B cell (primary cell): ENCODE data around the gene LRTM1. TPM values are rescaled to one million over a fixed set of nuclear protein-coding genes. Genes with fewer than 3 reads are reported as not detected.

Experiments
- ATAC-seq: fragments of 200-7000 bp; cut with Tn5 transposase; one replicate; pipeline ENCODE4 v1.10.0; 2021; ENCODE audit warnings: low read depth, mild to moderate bottlenecking, moderate number of reproducible peaks, moderate library complexity
- CTCF ChIA-PET: fragments of 350-600 bp; sonication (Branson Sonifier 250); formaldehyde crosslinking; loops from one replicate; lab custom pipeline; 2021; ENCODE audit warnings: antibody characterized with exemption, inconsistent platforms; lab: Charles Lee
- POLR2A ChIA-PET: fragments of 350-600 bp; sonication (Branson Sonifier 250); formaldehyde crosslinking; loops from one replicate; lab custom pipeline; 2021; ENCODE audit warnings: antibody characterized with exemption; lab: Charles Lee
- DNase-seq: peaks from one replicate; pipeline ENCODE4 v3.0.0; 2013
- H2AFZ ChIP-seq: 2 replicates; pipeline ENCODE4 v1.6.1; 2012; ENCODE audit warnings: mild to moderate bottlenecking, low read depth, low read length; ENCODE audit not compliant: insufficient read depth, poor library complexity, severe bottlenecking
- H3K27ac ChIP-seq, 2 donors: 1 replicate in 1 of 2; 2 replicates in 1 of 2; pipeline ENCODE4 v1.5.1; 2012 to 2013; ENCODE audit warnings: low read length in 2 of 2, mild to moderate bottlenecking in 2 of 2, moderate library complexity in 1 of 2
- H3K27me3 ChIP-seq, 4 experiments: fragments of 200-600 bp in 1 of 4; sonication (generic) in 1 of 4; replicated peaks in 1 of 4; 1 replicate in 2 of 4; 2 replicates in 2 of 4; pipeline versions ENCODE4 v1.6.1 to v1.7.0; 2013 to 2016; ENCODE audit warnings: low read length in 3 of 4, mild to moderate bottlenecking in 2 of 4, mixed read lengths in 1 of 4, moderate library complexity in 1 of 4; ENCODE audit not compliant: insufficient read depth in 4 of 4, control insufficient read depth in 3 of 4; ENCODE audit errors: control extremely low read depth in 1 of 4
- H3K36me3 ChIP-seq, 2 experiments: replicated peaks in 1 of 2; 1 replicate in 1 of 2; 2 replicates in 1 of 2; pipeline versions ENCODE4 v1.6.1 to v1.7.1; 2013; ENCODE audit warnings: low read length in 1 of 2; ENCODE audit not compliant: insufficient read depth in 2 of 2, control insufficient read depth in 1 of 2; ENCODE audit errors: control extremely low read depth in 1 of 2, extremely low read depth in 1 of 2
- H3K4me1 ChIP-seq, 2 donors: fragments of 200-600 bp in 1 of 2; sonication (generic) in 1 of 2; 1 replicate in 1 of 2; 2 replicates in 1 of 2; pipeline versions ENCODE4 v1.5.1 to v1.6.1; 2013 to 2017; ENCODE audit warnings: low read length in 2 of 2; ENCODE audit not compliant: control insufficient read depth in 2 of 2, insufficient read depth in 2 of 2
- H3K4me2 ChIP-seq: replicated peaks from 2 replicates; pipeline ENCODE3; 2012; ENCODE audit warnings: mild to moderate bottlenecking, low read depth, low read length; ENCODE audit not compliant: poor library complexity, severe bottlenecking
- H3K4me3 ChIP-seq, 5 experiments: fragments of 200-600 bp in 1 of 5; sonication (generic) in 1 of 5; 1 replicate in 3 of 5; 2 replicates in 2 of 5; pipeline versions ENCODE4 v1.5.1 to v1.7.0; 2011 to 2016; ENCODE audit warnings: low read length in 4 of 5, mild to moderate bottlenecking in 4 of 5, low read depth in 2 of 5, control low read depth in 1 of 5, moderate library complexity in 1 of 5; ENCODE audit not compliant: insufficient read depth in 1 of 5; ENCODE audit errors: control extremely low read depth in 1 of 5, extremely low read depth in 1 of 5
- H3K79me2 ChIP-seq: fragments of 200-600 bp; sonication (generic); one replicate; pipeline ENCODE4 v1.6.0; 2016; ENCODE audit warnings: low read length; ENCODE audit not compliant: control insufficient read depth, insufficient read depth
- H3K9ac ChIP-seq: fragments of 200-600 bp; sonication (generic); 2 replicates; pipeline ENCODE4 v1.6.1; 2017; ENCODE audit warnings: mild to moderate bottlenecking, low read length, moderate library complexity
- H3K9me3 ChIP-seq, 3 donors: one replicate each; pipeline versions ENCODE4 v1.6.1 to v1.7.1; 2013; ENCODE audit warnings: low read length in 2 of 3; ENCODE audit not compliant: control insufficient read depth in 2 of 3, insufficient read depth in 1 of 3; ENCODE audit errors: control extremely low read depth in 1 of 3
- H4K20me1 ChIP-seq: 2 replicates; pipeline ENCODE4 v1.6.0; 2012; ENCODE audit warnings: mild to moderate bottlenecking, low read length; ENCODE audit not compliant: insufficient read depth, control insufficient read depth, poor library complexity, severe bottlenecking
- H3K27ac Mint-ChIP-seq: one replicate; pipeline ENCODE4 v1.8.0; 2021; ENCODE audit warnings: mixed read lengths
- H3K27me3 Mint-ChIP-seq: one replicate; pipeline ENCODE4 v1.8.0; 2021; ENCODE audit warnings: mixed read lengths
- H3K4me1 Mint-ChIP-seq: one replicate; pipeline ENCODE4 v1.8.0; 2021; ENCODE audit warnings: mixed read lengths
- H3K4me3 Mint-ChIP-seq: one replicate; pipeline ENCODE4 v1.8.0; 2021; ENCODE audit warnings: mixed read lengths
- H3K9me3 Mint-ChIP-seq: one replicate; pipeline ENCODE4 v1.8.0; 2022; ENCODE audit warnings: mixed read lengths; ENCODE audit not compliant: insufficient read depth
- CTCF ChIP-seq: fragments of 200-600 bp; IDR thresholded peaks from one replicate; pipeline ENCODE4 v1.8.0; 2022; ENCODE audit warnings: antibody characterized with exemption, mild to moderate bottlenecking
- EZH2 ChIP-seq: IDR thresholded peaks from 2 replicates; pipeline ENCODE4 v1.6.1; 2012; ENCODE audit warnings: borderline replicate concordance, low read depth, mild to moderate bottlenecking, moderate library complexity, low read length; ENCODE audit not compliant: insufficient read depth, poor library complexity, severe bottlenecking
- WGBS: methylation state at CpG from one replicate; pipeline ENCODE4 v1.1.5; 2013; ENCODE audit warnings: missing lambda C conversion rate; ENCODE audit not compliant: insufficient coverage; 5-methylcytosine and 5-hydroxymethylcytosine counted together
- intact Hi-C: fragments of 100-400 bp; cut with micrococcal nuclease; formaldehyde crosslinking; loops from one replicate; pipeline ENCODE4 v1.10.0; 2022
- polyA plus RNA-seq: library from polyadenylated mRNA; depleted of rRNA; stranded (reverse); fragments of >200 nt; gene quantifications from 2 replicates; pipeline ENCODE4 v1.2.3, GENCODE V29; 2012
- total RNA-seq, 2 donors: library from RNA; stranded (reverse); fragments of 120-200 nt in 1 of 2; gene quantifications; 1 replicate in 1 of 2; 2 replicates in 1 of 2; pipeline versions ENCODE4 v1.2.3 to v1.2.4, GENCODE V29; 2013 to 2022

Gene LRTM1
- total and polyA plus RNA-seq, 2 donors (not counting 1 experiment from before 2014, with no cell fraction given), result not detected

- H3K27me3 ChIP-seq, result no peaks in the 10 kb centered on the region
- no peak for TF ChIP-seq EZH2
- TF ChIP-seq CTCF, result no peak
- no peak overlapping the region for H3K27ac Mint-ChIP-seq
- H3K27me3 Mint-ChIP-seq, result no peaks in the 10 kb centered on the region
- H3K9ac ChIP-seq, result no peak overlapping the region
- no peak overlapping the region for H3K27ac ChIP-seq
- peaks cover 0 to 6% (median 0%) of the 10 kb centered on the region in 3 donors for H3K9me3 ChIP-seq
- H2AFZ ChIP-seq, result no peak overlapping the region
- H3K4me2 ChIP-seq, result no peak overlapping the region
- no peaks in the 10 kb centered on the region for H3K36me3 ChIP-seq
- H3K4me1 ChIP-seq, result no peaks in the 10 kb centered on the region
- intact Hi-C loops, result no loop called here
- ChIA-PET POLR2A (no interaction called here), CTCF (no interaction called here)
- no peaks in the 10 kb centered on the region for H3K4me1 Mint-ChIP-seq
- no peaks in the 10 kb centered on the region for H3K79me2 ChIP-seq
- no peak overlapping the region for H3K4me3 Mint-ChIP-seq
- H3K4me3 ChIP-seq, result no peak overlapping the region
- WGBS, result no CpG with 5 or more reads among the region's 1 CpG
- DNase-seq (no peak), ATAC-seq (no peak)
- H3K9me3 Mint-ChIP-seq, result no peaks in the 10 kb centered on the region
- H4K20me1 ChIP-seq, result no peaks in the 10 kb centered on the region
These were observed 43.0 kb upstream of the LRTM1 start for GRCh38 chr3:54970895-54971294.

DNA sequence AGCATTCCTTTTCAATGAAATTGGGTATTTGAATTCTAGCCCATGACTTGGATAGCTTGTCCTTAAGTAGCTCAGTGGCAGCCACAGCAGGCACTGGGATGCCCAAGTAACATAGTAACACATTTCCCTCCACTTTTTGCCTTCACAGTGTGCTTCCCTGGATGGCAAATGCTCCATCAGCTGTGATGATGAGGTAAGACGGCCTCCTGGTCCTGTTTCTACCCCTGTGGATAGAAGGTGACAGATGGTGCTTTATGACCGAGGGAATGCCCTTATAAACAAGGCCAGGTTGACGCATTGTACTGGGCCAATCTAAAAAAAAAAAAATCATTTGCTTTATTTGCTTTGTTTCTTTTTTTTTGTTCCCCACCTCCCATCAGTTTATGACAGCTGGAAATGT is 41.8 kb upstream of the LRTM1 start:
- H4K20me1 ChIP-seq, result no peaks in the 10 kb centered on the region
- H3K4me3 ChIP-seq, result no peak overlapping the region
- no peak overlapping the region for H3K9ac ChIP-seq
- peaks cover 0 to 6% (median 0%) of the 10 kb centered on the region in 3 donors for H3K9me3 ChIP-seq
- 80% methylated on average over 2 of the region's 3 CpGs for WGBS
- no peaks in the 10 kb centered on the region for H3K36me3 ChIP-seq
- H2AFZ ChIP-seq, result no peak overlapping the region
- H3K27ac ChIP-seq, result no peak overlapping the region
- Mint-ChIP-seq H3K4me1 (no peaks in the 10 kb centered on the region), H3K27me3 (no peaks in the 10 kb centered on the region), H3K27ac (no peak overlapping the region), H3K4me3 (no peak overlapping the region), H3K9me3 (no peaks in the 10 kb centered on the region)
- ChIA-PET CTCF (no interaction called here), POLR2A (no interaction called here)
- no peaks in the 10 kb centered on the region for H3K27me3 ChIP-seq
- H3K79me2 ChIP-seq, result no peaks in the 10 kb centered on the region
- no peak for DNase-seq
- H3K4me2 ChIP-seq, result no peak overlapping the region
- ATAC-seq, result no peak
- no peaks in the 10 kb centered on the region for H3K4me1 ChIP-seq
- intact Hi-C loops, result no loop called here
- TF ChIP-seq EZH2 (no peak), CTCF (no peak)
